Activated CD4-positive, CD25-positive, alpha-beta regulatory T cell (primary cell): ENCODE measurements around the gene AFAP1.

Source experiments
- DNase-seq, 4 experiments: peaks; one replicate each; lab custom pipeline; 2025; lab: John Stamatoyannopoulos, UW

The AFAP1 gene

DNA sequence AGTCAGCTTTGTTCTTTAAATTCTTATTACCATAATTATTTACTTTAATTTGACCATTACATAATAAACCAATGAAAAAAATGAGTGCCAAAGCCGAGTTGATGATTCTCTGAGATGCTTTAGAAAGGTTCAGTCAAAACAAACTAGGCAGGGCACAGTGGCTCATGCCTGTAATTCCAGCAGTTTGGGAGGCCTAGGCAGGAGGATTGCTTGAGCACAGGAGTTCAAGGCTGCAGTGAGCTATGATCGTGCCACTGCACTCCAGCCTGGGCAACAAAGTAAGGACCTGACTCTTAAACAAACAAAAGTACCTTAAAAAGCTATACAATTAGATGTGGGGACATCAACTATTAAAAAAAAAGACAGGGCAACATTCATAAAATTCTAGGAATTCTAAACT is 75.0 kb downstream of the AFAP1 start:
- DNase-seq: no peak

DNA sequence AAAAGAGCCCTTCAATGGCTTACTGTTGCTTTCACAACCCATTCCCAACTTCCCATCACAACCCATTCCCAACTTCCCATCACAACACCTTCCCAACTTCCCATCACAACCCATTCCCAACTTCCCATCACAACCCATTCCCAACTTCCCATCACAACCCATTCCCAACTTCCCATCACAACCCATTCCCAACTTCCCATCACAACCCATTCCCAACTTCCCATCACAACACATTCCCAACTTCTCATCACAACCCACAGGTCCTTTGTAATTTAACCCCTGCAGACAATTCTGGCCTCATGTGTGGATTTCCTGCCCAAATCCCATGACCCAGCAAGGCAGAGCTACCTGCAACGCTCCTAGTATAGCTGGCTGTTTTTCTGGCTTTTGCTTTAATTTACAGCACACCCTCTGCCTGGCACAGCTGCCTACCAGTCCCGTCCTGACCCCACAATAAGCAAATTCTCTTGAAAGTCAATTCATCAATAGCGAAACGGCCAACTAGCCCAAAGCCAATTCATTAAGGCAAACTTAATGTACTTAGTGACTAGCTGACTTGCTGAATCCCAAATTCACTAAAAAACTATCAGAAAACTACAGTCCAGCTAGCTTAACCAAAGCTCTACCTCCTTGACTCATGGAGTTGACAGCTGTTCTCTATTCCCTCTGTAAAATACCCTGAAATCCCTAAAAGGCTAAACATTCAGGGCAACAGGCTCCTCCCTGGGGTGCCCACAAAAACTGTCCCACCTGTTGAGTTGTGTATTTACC is 75.6 kb downstream of the AFAP1 start:
- no peak for DNase-seq

DNA sequence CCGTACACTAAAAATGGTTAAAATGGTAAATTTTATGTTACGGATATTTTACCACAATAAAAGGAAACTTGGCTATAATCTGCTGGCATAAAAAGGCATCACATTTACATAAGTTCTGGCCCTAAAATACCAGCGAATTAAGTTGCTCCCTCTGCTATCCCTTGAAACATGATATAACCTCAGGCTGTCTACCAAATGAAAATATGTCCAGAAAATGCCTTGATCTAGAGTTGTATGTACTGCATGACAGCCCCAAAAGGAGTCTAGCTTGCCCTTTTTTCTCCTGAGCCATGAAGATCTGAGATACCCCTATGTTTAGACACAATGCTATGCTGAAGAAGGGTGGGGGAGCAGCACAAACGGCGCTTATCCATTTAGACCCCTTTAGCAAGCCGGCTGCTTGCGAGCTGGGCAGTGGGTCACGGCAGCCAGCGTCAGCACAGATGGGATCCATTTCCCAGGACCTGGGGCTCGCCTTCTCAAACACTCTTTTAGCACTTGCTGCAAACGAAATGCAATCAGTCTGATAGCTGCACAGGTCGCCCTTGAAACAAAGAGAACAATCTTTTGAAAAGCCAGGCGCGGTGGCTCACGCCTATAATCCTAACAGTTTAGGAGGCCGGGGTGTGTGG is 77.0 kb downstream of the AFAP1 start:
- DNase-seq: no peak

DNA sequence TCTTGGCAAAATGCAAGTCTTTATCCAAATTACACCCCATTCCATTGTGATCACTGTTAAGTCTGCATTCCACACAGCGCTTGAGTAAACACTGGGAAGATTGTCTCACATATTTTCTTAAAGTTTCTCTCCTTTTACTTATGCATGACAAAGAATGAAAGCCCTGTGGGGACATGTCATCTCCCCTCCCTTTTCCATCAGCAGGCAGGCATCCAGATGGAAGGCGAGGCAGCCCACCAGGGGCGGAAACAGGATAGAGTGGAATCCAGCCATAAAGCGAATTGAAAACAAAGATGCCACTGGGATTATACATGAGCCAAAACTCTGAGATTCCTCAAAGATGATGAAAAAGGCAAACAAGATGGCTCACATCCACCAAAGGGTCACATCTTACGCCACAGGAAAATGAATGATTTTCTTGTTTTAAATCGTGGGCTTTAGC is 78.2 kb downstream of the AFAP1 start:
- DNase-seq: no peak

DNA sequence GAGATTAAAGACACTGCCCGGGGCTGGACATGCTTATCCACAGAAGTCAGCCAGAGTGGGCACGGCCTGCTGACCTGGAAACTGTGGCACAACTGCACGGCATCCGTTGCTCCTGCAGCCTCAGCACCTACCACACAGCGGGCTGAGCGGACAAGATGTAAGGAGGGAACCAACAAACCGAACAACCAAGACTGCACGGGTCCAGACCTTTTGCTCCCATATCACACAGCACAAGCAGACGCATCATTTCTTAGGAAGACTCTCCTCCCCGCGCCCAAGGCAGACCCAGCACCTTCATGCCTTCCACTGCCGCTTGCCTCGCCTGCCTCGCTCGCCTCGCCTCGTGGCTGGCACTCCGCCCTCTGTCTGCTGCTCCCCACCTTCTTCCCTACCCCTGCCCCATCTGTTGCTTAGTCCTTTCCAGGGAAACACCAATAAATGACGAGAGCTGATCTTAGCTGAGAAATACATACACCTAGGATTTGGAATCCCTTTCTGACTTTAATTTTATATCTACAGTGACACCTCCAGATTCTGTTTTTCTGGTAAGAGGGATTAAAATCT is 79.0 kb downstream of the AFAP1 start:
- DNase-seq: no peak

DNA sequence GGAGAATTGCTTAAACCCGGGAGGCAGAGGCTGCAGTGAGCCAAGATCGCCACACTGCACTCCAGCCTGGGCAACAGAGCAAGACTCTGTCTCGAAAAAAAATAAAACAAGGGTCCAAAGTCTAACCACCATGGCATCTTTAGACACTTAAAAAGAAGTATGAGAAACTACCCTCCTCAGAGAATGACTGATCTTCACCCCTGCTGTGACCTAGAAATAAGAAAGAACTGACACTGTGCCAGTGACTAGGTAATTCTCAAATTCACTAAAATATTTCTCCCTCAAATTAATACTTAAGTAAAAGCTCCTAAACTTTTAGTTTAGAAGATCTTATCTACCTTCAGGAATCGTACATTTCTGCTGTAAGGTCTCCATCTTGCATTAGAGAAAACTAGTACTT is 80.3 kb downstream of the AFAP1 start:
- DNase-seq: no peak

DNA sequence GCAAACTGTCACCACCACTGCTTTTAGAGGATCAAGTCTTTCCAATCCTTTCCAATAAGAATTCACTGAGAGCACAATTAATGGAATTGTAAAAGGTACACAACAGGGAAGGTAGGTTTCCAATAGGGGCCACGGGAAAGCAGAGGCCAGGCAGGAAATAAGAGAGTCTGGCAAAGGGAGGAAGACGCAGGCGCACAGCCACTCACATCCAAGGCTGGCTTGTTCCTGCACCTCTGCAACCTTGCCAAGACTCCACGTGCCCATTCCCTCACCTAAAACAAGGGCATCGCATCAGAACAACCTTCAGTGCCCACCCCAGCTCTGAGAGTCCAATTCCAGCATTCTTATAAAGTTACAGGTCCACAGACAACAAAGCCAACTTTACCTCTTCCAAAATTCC is 81.2 kb downstream of the AFAP1 start:
- DNase-seq: no peak

DNA sequence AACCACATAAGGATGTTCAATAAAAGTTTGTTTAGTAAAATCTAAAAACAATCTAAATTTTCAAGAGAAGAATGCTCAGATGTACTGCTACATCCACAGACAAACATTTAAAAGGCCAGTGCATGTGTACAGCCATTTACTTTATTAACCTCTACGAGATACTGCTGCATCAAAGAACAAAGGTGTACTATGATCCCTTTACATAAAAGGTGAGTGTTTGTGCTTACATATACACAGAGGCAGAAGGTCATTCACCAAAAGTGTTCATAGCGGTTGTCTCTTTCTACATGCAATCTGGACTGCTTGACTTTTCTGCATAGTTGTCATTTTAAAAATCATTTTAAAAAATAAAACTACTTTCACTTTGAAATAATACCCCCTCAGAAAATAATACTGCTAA is 81.7 kb downstream of the AFAP1 start:
- no peak for DNase-seq

DNA sequence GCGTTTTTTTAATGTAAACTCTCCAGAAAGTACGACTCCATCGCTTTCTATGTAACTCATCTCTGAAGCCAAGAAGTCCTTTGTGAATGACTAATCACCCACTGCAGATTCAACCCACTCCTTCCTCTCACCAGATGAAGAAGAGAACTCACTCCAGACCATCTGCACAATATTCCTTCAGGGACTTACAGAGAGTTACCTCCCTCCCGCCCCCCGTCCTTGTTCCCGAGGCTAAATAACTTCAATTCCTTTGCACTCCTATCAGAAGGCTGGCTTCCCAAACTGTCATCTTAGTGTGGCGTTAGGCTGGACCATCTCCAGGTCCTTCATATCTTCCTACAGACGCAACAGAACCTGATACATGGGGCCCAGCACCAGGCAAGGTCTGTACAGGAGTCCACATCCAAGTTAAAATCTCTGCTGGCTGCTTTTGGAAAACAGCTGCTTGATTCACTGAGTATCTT is 82.4 kb downstream of the AFAP1 start:
- no peak for DNase-seq

DNA sequence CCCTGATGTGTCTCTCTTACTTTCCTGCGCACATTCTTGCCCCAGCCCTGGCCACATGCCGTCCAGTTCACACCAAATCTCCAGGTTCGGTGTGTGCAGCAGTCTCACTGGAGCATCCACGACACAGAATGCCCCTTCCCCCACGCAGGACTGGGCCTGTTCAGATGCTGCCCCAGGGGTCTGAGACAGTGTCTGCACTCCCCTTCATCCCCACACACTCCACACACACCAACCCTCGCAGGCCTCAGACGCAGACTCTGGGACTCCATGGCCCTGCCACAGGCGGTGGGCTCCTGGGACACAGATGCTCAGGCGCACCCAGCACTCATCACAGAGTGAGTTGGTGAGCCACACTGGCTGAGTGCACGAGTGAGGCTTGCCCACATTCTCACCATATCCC is 83.9 kb downstream of the AFAP1 start:
- no peak for DNase-seq

DNA sequence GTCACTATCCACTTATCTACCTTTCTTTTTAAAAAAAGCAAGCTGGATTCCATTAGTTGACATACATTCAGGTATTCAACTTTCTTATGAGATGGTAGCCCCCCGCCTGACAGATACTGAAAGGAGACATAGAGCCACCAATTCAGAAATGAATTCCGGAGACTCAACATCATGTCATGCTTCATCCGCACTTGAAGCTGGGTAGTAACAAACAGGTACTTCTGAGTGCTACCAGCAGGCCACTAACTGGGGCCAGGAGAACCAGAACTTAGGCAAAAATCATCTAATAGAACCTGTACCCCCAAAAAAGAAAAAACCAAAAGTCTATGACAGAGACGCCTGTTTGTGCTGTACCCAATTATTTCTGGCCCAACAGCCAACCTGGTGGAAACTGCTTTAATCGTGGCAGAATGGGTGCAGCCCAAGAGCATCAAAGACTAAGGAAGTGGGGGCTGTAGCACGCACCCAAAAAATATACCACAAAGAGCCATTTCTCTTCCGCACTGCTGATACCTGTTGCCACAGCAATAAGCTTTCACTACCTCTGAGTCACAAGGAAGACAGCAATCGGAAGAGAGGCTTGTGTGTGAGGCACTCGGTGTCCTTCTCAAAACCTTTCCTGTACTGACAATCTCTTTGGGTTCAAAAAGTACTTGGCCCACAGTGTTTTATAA is 84.8 kb downstream of the AFAP1 start:
- peak in 2 of 4 experiments; percentile 35 to 45 for DNase-seq

DNA sequence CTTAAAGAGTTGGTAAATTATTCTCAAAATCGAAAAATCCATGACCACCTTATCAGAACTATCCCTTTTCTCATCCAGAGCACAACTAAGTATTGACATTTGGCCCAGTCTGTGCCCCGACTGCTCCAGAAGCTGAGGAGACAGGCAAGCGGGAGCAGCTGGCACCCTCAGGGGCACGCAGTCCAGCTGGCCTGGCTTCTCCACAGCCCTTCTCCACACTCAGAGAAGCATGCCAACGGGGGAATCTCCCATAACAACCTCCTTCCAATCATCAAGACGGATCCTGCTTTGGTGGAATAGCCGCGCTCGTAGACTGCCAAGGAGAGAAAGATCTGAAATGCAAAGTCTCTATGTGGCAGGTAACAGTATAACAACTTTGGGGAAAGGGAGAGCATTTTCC is 85.4 kb downstream of the AFAP1 start:
- no peak for DNase-seq

DNA sequence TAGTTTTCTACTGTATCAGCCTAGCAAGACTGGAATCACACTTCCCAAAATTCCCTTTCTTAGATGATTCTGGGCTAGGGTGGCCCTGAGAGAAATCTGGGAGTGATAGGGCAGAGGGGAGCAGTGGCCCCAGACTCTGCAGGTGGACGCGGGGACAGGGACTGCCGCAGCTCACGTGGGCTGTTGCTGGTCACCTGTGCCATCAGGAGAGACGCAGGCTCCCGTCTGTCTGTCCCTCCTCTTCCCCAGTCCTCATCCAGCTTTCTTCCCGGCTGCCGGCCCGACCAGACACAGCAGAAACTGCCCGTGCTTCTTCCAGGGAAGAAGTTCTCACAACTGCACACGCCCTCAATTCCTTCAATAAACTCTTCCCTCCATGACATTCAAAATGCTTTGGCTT is 86.4 kb downstream of the AFAP1 start:
- no peak for DNase-seq

DNA sequence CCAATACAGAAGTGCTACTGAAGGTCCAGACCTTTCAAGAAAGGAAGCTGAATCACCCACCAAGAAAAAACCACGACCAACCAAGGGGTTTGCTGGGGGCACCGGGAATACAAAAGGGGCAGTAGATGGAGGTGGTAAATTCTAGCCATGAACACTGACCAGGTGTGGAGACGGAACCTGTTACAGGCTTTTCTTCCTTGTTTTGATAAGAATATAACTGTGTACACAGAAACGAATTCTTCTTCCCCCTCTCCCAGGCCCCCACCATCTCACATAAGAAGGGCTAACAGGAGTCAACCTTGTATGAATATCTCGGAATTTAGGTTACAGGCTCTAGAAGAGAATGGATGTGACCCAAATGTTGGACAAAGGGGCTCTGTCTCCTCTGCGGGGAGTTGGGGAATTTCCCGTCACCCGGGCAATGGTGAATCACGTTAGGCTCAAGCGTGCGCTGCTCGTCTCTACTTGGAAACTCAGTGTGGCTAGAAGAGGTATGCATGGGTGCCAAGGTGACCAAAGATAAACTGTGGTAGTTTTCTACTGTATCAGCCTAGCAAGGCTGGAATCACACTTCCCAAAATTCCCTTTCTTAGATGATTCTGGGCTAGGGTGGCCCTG is 87.0 kb downstream of the AFAP1 start:
- no peak for DNase-seq

DNA sequence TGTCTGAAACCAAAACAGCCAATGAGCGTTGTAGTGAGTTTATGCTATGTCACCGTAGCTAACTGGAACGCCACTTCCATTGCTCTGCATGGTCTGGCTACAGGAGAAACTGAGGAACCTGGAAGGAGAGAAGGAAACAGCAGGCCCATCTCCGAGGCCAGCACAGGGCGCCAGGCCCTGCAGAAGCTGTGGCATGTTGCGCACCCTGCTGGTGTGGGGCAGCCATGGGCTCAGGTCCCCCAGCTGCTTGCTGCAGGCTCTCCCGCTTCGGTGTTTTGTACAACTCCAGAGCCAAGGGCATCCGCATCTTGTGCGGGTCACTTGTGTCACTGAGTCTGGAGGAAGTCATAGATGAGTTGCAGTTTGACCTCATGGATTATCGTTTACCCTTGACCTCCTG is 89.2 kb downstream of the AFAP1 start:
- DNase-seq: no peak

DNA sequence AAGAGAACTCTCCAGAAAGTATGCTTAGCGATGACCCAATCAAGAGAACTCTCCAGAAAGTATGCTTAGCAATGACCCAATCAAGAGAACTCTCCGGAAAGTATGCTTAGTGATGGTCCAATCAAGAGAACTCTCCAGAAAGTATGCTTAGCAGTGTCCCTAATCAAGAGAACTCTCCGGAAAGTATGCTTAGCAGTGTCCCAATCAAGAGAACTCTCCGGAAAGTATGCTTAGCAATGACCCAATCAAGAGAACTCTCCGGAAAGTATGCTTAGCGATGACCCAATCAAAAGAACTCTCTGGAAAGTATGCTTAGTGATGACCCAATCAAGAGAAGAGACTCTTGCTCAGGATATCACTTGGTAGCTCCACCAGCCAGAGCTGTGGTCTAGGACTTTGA is 92.5 kb downstream of the AFAP1 start:
- DNase-seq: no peak

DNA sequence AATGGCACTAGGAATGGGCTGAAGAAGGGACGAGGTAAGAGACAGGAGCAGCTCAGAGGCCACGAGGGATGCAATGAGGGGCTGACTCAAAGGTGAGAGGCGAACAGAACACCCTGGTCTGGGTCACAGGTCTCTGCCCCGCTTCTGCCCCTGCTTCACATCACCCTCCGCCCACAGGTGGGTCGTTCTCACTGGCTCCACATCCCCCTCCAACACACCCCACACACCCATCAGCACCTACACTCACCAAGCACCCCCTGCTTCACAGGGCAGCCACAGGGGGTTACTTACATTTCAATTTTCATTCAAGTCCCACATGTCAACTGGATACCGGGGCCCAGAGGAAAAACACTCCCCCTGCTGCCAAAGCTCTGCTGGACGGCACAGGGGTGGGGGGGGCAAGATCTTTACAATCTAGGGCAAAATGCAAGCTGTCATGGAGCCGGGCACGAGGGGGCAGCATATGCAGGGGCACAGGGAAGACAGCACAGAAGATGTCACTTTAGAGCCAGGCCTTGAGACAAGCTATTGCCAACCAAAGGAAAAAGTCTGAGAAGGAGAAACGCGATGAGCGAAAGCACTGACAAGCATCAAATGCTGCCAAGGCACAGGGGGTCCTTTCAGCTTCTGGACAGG is 94.0 kb downstream of the AFAP1 start:
- DNase-seq: no peak

DNA sequence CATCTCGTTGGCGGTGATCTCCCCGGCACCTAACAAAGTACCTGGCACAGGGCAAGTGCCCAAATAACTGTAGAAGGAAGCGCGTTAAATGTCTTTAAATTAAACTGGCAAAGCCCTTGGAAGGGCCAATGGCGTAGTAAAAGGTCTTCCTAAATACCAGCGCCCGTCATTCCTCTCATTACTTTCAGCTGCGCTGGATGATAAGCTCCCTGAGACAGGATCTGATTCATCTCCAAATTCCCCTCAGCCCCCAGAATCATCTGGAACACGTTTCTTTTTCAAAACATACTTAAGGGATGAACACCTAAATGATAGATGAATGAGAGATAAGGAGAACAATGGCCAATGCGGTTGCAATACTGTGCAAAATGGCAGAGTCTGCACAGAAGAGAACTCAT is 95.1 kb downstream of the AFAP1 start:
- DNase-seq: no peak

DNA sequence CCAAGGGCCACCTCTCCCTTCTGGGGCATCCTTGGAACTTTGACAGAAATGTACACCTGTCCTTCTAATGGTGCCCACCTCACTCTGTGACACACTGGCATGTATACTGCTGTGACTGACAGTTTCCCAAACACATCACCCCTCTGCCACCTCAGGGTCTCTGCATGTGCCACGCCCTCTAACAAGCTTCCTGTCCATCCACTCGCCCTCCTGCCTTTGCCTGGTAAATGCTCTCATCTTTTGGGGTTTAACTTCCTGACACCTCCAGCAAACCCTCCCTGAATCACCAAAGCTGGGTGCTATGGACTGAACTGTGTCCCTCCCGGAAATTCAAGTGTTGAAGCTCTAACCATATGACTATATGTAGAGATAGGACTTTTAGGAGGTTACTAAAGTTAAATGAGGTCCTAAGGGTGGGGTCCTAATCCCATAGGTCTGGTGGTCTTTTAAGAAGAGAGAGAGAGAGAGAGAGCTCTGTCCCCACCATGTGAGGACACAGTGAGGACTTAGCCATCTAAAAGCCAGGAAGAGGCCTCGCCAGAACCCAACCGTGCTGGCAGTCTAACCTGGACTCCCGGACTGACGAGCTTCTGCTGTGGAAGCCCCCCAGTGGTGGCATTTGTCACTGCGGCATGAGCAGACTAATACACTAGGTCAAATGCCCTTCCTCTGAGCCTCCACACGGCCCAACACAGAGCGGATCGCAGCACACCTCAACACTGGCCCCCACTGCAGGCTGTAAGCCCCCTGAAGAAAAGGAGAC is 95.6 kb downstream of the AFAP1 start:
- DNase-seq: peak; percentile 37 to 66 (median 47)

DNA sequence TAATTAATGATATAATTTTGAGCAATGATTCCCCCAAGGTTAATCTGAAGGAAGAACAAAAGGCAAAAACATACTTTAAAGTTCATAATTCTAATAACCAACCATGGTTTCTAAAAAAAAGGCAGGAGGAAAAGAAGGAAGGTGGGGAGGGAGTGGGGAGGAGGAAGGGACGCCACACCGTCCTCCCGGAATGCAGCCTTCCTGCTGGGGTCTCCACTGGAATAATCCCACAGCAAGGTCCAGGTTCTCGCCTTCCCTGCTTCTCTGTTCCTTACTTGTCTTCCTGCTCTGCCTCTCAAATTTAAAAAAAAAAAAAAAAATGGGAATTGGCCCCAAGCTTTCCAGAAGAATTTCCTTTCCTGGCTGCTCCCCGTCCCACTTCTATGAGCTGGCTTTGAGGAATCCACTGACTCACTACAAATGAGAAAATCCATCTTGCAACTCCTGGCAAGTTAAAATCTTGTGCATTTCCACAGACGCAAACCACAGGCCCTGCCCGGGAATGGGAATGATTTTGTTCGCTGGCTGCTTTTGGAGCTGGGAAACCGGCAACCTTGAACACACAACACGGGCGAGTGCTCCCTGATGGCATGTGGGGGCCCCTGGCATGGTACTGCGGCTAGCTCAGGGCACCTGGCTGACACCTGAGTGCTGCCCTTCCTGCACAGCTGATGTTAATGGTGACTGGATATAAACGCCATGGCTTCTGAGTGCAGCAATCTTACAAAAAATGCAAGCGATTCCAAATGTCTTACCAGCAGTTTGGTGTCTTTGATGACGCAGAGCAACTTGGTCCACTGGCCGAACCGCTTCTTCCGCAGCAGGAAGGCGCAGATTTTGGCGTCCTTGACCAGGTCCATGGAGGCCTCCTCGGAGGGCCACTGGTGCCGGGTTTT is 97.0 kb downstream of the AFAP1 start:
- no peak for DNase-seq
